GM18861 (cell line): ENCODE data around the gene CTSF.
"Not testable (repeated sequence)": the region's sequence is repeated elsewhere in the genome, so short reads cannot be mapped to it uniquely, and the experiment has no call there.

Source experiments
- ATAC-seq: cut with Tn5 transposase; IDR thresholded peaks from one replicate; pipeline ENCODE4 v1.9.1; 2021; ENCODE audit not compliant: unreplicated experiment

CTSF gene

DNA sequence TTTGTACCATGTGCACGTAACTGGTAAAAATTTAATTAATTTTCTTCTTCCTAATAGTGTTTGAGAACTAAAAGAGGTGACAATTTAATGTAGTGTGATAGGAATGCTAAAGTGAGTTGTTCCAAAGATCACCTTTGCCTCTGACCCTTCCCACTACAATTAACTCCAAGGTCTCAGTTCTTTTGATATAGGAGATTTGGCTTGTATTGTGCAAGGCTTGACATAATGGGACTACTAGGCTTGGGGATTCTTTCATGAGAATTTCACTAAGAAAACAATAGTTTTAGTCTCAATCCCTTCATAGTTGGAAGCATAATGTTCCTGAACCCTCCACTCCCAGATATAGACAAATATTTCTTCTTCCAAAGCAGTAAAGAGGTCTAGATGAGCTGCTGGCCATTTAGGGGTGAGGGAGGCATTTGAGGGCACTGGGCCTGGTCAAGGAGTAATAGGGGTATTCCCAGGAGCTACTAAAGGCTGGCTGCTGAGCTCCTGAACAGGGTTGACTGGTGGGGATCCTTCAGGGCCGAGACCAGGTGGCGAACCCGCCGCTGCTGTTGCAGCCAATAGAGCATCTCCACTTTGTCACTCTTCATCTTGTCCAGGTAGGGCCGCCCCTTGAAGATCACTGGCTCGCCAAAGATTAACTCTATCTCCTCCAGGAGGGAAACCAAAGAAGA, 21.7 kb upstream of the CTSF start:
- no peak for ATAC-seq

DNA sequence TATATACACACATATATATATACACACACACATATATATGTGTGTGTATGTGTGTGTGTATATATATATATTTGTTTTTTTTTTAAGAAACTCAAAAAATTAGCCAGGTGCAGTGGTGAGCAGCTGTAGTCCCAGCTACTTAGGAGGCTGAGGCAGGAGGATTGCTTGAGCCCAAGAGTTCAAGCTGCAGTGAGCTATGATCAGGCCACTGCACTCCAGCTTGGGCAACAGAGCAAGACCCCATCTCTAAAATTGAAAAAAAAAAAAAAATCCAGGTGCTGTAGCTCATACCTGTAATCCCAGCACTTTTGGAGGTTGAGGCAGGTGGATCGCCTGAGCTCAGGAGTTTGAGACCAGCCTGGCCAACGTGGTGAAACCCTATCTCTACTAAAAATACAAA, 20.9 kb upstream of the CTSF start:
- not testable (repeated sequence) for ATAC-seq

DNA sequence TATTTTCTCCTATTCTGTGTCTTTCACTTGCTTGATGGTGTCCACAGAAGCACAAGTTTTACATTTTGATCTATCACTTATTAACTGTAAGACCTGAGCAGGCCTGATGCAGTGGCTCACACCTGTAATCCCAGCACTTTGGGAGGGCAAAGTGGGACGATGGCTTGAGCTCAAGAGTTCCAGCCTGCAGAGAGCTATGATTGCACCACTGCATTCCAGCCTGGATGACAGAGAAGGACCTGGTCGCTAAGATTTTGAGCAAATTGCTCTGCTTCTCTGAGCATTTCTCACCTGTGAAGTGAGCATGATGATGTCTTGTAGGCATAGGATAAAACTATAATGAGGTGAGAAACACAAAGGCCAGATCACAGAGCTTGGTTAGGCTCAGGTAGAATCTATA, 17.7 kb upstream of the CTSF start:
- no peak for ATAC-seq

DNA sequence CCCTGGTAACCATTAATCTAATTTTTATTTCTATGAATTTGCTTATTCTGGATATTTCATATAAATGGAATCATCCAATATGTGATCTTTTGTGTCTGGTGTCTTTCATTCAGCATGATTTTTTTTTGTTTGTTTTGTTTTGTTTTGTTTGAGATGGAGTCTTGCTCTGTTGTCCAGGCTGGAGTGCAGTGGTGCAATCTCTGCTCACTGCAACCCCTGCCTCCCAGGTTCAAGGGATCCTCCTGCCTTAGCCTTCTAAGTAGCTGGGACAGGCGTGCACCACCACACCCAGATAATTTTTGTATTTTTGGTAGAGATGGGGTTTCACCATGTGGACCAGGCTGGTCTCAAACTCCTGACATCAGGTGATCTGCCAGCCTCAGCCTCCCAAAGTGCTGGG, 17.0 kb upstream of the CTSF start:
- not testable (repeated sequence) for ATAC-seq

DNA sequence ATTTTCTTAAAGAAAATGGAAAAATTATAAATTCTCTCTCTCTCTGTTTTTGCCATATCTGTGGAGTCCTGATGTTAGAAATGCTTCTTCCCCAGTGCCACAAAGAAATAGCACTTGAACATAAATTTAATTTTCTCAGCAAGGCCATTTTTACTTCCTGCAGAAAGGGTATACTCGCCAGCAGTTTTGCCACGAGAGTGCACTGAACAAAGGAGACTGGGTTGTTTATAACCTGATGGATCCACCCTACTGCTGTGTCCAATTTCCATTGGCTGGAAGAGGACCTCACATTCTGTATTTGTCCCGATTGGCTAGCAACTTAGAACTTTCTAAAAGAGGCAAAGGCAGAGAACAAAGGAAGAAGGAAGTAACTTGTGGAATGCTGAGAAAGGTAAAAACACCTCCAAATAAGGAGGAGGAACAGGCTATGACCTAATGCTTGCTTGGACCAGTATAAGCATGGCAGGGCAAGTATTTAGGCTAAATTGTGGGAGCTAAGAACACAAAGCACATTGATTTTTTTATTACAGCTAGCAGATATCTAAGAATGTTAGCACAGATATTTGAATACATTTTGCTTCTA, 14.2 kb upstream of the CTSF start:
- not testable (repeated sequence) for ATAC-seq

DNA sequence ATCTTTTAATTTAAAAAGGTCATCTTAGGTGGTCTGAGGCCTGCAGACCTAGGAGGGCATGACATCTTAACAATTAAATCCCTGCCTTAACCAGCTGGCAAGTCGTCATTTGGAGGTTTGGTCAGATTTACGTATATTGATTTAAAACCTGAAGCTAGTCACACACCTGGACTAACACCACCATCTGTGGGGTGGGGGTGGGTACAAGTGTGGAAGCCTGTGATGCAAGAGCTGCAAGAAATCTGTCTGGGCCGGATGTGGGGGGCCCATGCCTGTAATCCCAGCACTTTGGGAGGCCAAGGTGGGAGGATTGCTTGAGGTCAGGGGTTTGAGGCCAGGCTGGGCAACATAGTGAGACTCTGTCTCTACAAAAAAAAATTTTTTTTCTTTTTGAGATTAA, 12.9 kb upstream of the CTSF start:
- ATAC-seq: no peak

DNA sequence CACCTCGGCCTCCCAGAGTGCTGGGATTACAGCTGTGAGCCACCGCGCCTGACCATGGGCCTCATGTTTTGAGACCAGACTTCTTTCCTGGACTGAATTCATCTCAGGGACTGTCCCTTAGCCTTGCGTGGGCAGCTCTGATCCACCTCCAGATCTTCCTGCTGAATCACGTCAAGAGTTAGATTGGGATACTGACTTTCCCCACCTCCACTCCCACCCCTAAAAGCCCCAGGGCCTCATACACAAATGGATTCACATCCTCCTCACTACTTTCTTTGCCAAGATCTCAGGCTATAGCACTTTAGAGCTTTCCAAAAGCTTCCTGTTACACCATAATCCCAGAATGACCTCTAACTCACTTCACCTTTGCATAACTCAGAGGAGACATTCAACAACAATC, 12.4 kb upstream of the CTSF start:
- no peak for ATAC-seq

DNA sequence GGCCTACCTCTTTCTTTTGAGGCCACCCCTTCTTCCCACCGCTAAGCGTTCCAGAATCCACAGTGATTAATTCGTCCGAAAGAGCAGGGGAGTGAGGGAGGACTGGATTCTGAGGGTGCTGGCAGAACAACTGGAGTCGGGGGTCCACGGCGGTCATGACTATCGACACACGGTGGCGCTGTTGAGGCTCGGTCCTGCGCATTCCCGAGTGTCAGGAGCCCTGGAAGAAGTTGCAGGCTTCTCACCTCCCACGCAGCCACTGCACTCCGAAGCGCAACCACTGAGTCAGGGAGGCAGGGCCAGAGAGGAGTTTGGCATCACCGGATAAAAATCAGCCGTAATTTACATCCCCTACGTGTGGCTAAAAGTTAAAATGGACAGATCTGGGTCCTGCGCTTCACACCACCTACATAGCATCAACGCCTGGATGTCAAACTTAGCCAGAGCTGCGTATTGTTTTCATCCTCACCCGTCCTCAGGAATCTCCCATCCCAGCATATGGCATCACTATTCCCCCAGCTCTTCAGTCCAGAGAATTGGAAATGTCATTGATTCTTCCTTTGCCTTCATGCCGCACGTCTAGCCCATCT, 10.7 kb upstream of the CTSF start:
- no peak for ATAC-seq

DNA sequence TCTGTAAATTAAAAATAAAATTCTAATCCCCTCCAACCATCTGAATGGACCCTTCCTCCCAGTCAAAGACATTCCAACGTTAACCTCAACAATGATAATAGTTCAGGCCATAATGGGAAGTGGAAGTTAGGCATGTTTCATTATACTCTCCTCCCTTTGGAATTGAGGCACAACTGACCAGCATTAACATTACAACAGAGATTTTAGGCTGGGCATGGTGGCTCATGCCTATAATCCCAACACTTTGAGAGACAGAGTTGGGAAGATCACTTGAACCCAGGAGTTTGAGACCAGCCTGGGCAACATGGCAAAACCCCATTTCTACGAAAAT, 2.4 kb upstream of the CTSF start:
- no peak for ATAC-seq

DNA sequence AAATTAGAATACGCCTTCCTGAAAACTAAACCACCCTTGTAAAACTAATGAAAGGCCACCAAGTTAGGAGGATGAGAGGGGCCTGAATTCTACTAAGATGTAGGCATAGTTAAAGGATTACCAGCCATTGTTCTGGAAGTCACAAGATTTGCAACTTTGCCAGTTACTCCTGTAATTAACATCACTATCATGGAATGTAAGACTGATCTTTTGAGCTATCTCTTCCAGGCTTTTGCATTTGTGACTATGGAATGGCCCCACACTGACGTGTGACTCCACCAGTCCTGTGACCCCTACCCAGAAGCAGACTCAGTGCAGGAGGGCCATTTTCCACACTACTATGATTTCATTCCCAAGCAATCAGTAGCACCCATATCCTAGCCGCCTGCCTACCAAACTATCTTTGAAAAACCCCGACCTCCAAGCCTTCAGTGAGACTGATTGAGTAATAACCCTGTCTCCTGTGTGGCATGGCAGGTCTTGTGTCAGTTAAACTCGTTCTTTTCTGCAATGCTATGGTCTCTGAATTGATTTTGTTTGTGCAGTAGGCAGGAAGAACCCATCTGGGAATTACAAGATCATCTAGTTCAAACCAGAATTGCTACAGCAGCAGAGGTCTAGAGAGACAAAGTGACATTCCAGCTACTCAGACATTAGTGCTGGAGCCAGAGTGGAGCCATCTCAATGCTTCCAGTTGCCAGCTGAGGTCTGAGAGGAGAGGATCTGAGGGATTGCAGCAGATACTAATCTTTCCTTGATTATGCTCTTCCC, 1.9 kb upstream of the CTSF start:
- no peak for ATAC-seq

DNA sequence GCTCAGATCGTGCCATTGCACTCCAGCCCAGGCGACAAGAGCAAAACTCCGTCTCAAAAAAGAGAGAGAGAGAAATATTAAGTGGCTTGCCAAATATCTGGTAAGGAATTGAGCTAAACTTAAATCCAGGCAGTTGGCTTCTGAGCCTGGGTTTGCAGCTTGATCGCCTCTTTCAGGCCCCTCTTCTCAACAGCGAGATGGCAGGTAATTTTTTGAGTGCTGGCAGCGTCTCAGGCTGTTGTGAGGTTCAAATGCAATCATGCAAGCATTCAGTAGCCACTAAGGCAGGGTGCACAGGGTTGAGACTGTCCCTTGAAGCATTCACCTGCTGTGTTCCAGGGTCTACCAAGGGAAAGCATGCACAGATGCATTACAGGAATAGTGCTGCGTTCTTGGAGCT, 670 bp upstream of the CTSF start:
- ATAC-seq: no peak

DNA sequence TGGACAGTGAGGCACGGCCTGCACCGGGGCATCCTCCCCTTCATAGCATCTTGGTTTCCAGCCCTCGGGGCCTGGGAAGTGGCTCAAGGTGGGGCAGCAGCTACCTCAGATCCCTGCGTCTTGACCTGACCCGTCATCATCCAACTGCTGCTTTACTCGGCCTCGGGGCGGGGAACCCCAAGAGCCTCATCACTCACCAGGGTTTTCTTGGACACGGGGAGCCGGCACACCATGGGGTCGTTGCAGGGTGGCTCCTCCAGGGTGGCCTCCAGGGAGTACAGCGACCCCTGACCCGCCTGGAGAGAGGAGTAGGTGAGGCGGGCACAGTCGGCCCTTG, 651 bp downstream of the CTSF start:
- ATAC-seq: no peak

DNA sequence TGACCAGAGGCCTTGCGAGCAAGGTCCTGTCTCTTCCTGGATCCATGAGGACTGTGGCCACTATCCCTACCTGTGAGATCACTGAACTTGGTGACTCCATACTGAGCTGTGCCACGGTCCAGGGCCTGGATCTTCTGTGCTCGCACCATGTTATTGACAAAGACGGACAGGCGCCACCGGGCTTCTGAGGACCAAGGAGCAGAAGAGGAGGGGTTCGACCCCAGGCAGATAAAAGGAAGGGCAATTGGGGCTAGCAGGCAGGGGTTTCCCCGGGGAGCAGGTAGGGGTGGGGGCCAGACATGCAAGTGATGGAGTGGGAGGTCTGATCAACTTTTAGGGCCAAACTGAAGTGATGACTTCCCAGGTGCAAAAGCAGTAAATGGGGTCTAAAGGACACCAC, 2.2 kb downstream of the CTSF start:
- no peak for ATAC-seq

DNA sequence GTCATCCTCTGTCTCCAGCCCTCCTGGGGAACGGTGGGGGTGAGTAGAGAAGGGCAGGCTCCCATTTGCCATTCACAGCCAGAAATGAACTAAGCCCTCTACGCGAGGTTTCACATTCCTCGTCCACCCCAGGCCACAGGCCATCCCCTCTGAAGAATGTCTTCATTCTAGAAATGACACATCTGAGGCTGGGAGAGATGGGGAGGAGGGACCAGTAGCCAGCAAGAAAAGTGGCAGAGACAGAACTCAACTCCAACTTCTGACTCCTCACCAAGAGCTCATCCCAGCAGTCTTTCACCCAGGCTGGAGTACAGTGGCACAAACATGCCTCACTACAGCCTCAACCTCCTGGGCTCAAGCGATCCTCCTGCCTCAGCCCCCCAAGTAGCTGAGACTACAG, 3.4 kb downstream of the CTSF start:
- ATAC-seq: no peak

DNA sequence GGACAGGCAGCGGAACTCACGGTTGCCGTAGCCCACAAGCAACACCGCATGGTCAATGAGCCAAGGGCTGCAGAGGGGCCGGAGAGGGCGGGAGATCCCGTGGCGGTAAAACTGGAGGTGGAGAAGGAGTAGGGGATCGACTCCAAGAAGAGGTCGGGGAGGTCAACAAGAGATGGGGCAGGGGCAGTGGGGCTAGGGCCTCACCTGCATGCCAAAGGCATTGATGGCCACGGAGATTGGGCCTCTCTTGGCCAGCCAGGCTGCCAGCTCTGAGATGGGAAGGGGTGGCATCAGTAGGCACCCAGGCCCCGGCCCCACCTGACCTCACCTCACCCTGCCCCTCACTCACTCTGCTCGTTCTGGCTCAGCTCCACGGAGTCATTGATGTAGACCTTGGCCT, 3.9 kb downstream of the CTSF start:
- ATAC-seq: no peak

DNA sequence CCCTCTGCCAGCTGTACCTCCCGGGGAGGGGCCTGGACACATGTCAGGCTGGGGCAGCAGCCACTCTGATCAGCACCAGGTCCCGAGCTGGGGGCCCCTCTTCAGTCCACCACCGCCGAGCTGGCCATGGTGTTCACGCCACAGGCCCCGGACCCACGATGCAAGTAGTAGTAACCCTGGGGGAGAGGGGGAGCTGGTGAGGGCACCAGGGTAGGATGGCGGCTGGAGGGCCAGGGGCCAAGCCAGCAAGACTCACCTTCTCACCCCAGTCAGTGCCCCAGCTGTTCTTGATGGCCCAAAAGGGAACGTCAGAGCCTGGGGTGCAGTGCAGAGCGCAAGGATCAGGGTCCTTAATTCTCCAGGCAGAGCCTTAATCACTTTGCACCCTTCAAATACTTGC, 4.6 kb downstream of the CTSF start:
- no peak for ATAC-seq

DNA sequence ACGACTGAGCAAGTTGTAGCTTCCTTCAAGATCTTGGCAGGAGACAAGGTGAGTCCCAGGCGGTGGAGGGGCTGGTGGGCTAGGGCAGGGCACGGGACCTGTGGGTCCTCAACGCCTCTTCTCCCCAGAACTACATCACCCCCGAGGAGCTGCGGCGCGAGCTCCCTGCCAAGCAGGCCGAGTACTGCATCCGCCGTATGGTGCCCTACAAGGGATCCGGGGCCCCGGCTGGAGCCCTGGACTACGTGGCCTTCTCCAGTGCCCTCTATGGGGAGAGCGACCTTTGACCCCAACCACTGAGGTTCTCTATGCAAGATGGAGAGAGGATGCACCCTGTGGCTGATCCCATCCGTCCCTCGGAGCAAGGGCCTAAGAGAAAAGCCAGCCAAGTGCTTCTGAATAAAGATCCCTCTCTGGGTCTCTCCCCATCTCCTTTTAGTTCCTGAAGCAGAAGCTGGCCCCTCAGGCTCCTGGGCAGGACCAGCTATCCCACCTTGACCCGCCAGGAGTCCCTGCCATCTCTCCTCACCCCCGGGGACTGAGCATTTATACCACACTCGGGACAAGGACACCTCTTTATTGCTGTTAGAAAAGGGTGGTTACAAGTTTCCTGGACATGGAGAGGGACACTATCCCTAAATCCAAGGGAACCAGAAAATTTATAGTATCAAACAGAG, 5.4 kb downstream of the CTSF start:
- ATAC-seq: no peak

DNA sequence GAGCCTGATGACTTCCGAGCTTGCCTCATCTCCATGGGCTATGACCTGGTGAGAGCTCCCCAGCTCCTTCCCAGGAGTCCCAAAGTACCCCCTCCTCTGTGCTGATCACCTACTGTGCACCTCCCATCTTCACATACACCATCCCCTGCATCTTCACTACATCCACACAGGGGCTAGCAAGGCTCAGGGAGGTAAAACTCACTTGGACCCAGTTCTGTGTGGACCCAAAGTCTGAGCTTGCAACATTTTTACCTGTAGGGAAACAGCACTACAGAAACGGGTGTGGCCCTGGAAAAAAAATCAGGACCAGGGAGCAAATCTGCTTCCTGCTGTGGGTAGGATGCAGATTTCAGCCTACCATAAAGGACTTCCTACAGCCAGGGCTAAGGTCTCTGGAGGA, 6.1 kb downstream of the CTSF start:
- no peak for ATAC-seq

DNA sequence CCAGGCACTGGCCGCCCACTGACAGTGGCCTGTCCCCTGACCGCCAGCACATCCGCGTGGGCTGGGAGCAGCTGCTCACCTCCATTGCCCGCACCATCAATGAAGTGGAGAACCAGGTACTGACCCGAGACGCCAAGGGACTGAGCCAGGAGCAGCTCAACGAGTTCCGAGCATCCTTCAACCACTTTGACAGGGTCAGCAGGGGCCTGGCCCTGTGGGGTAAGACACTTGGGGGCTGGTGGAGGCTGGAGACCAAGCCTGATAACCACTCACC, 6.5 kb downstream of the CTSF start:
- no peak for ATAC-seq

DNA sequence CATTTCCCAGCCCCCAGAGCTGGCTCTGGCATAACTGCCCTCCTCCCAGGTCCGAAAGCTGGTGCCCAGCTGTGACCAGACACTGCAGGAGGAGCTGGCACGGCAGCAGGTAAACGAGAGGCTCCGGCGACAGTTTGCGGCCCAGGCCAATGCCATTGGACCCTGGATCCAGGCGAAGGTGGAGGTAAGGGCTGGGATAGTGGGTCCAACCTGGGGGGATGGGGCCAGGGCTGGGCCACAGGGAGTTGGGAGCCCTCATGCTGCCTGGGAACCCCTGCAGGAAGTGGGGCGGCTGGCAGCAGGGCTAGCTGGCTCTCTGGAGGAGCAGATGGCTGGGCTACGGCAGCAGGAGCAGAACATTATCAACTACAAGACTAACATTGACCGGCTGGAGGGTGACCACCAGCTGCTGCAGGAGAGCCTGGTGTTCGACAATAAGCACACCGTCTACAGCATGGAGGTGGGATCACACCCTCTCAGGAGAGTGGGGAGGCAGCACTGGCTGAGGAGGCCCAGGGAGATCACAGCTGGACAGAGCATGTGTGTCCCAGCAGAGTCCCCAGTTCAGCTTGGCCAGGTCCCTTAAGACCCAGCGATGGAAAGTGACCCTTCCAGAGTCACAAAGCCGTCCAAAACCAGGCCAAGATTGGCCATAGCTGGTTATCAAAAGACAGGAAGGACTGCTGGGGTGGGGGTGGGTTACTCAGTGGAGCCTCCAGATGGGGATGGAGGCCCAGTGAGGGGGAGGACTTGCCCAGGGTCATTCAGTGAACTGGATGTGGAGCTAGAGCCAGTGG, 7.0 kb downstream of the CTSF start:
- ATAC-seq: no peak
